ENCODE measurements around the gene GLRX. TPM values are rescaled to one million over a fixed set of nuclear protein-coding genes. Genes with fewer than 3 reads are reported as not detected.

Gene GLRX
- total RNA-seq, 1 donor from 2014 or later, result 88.4 TPM

- DNase-seq, result no peak
- H3K36me3 ChIP-seq, result no peaks in the 10 kb centered on the region
- H3K4me3 ChIP-seq, result no peak overlapping the region
- no peaks in the 10 kb centered on the region for H3K9me3 ChIP-seq
- ATAC-seq, result no peak
- TF ChIP-seq CTCF (IDR thresholded peaks at IDR 0.05), result no peak
- no peaks in the 10 kb centered on the region for H3K27me3 ChIP-seq
- H3K4me1 ChIP-seq, result peaks cover 11% of the 10 kb centered on the region
- intact Hi-C loops (cut with DNase I), result loop anchor here (5.0 to 10.0 kb wide), 2 partner anchors 66 to 204 kb away; partner anchors contain the start of gene RFESD
- no peak overlapping the region for H3K27ac ChIP-seq
Measured at GRCh38 chr5:95848701-95849100, 26.2 kb upstream of the GLRX start.

GRCh38 chr5:95847261-95847592, 24.7 kb upstream of the GLRX start:
- H3K4me3 ChIP-seq, result no peak overlapping the region
- DNase-seq (no peak), ATAC-seq (no peak)
- intact Hi-C loops (cut with DNase I), result loop anchor here (5.0 to 10.0 kb wide), 2 partner anchors 65 to 202 kb away; partner anchors contain the start of gene RFESD
- H3K27ac ChIP-seq, result no peak overlapping the region
- no peaks in the 10 kb centered on the region for H3K36me3 ChIP-seq
- peaks cover 26% of the 10 kb centered on the region for H3K4me1 ChIP-seq
- peak; percentile 1 for TF ChIP-seq CTCF (IDR thresholded peaks at IDR 0.05)
- no peaks in the 10 kb centered on the region for H3K27me3 ChIP-seq
- no peaks in the 10 kb centered on the region for H3K9me3 ChIP-seq

- H3K9me3 ChIP-seq, result no peaks in the 10 kb centered on the region
- ATAC-seq, result peak; percentile 83
- peaks cover 29% of the 10 kb centered on the region for H3K4me1 ChIP-seq
- no peaks in the 10 kb centered on the region for H3K36me3 ChIP-seq
- DNase-seq, result no peak
- TF ChIP-seq CTCF (IDR thresholded peaks at IDR 0.05), result peak; percentile 94
- H3K27me3 ChIP-seq, result no peaks in the 10 kb centered on the region
- H3K4me3 ChIP-seq, result no peak overlapping the region
- no peak overlapping the region for H3K27ac ChIP-seq
- intact Hi-C loops (cut with DNase I), result loop anchor here (5.0 to 10.0 kb wide), 2 partner anchors 64 to 202 kb away; partner anchors contain the start of gene RFESD
Measured at GRCh38 chr5:95846554-95847260, 24.2 kb upstream of the GLRX start.

- Histone ChIP-seq H3K27ac (no peak overlapping the region), H3K4me1 (peaks cover 30% of the 10 kb centered on the region), H3K9me3 (no peaks in the 10 kb centered on the region), H3K36me3 (no peaks in the 10 kb centered on the region), H3K4me3 (no peak overlapping the region), H3K27me3 (no peaks in the 10 kb centered on the region)
- intact Hi-C loops (cut with DNase I), result loop anchor here (5.0 to 10.0 kb wide), 2 partner anchors 63 to 201 kb away; partner anchors contain the start of gene RFESD
- DNase-seq (no peak), ATAC-seq (no peak)
- TF ChIP-seq CTCF (IDR thresholded peaks at IDR 0.05), result no peak
Measured at GRCh38 chr5:95845391-95845790, 22.9 kb upstream of the GLRX start.

GRCh38 chr5:95843733-95844223, 21.3 kb upstream of the GLRX start:
- peak overlapping the region; percentile 81 for H3K27ac ChIP-seq
- ATAC-seq, result peak; percentile 17

More at GRCh38 chr5:95843733-95844223, 21.3 kb upstream of the GLRX start:
- peak; percentile 70 for DNase-seq
- Histone ChIP-seq H3K4me1 (peaks cover 28% of the 10 kb centered on the region), H3K27me3 (no peaks in the 10 kb centered on the region), H3K4me3 (no peak overlapping the region), H3K36me3 (no peaks in the 10 kb centered on the region), H3K9me3 (no peaks in the 10 kb centered on the region)
- TF ChIP-seq CTCF (IDR thresholded peaks at IDR 0.05), result no peak
- intact Hi-C loops (cut with DNase I), result loop anchor here (10.0 kb wide), 1 partner anchor 199 kb away; the partner anchor contains the start of gene RFESD

Measured in upper lobe of right lung (tissue), 1 donor.